Mucosa of gallbladder (tissue), 1 donor: Measurements from ENCODE around the gene ACSF2. TPM values are rescaled to one million over a fixed set of nuclear protein-coding genes. Genes with fewer than 3 reads are reported as not detected.
"Not testable (repeated sequence)": the region's sequence is repeated elsewhere in the genome, so short reads cannot be mapped to it uniquely, and the experiment has no call there.

ENCODE experiments used
- DNase-seq: peaks from one replicate; pipeline ENCODE4 v3.0.0-alpha.2; 2020; ENCODE audit warnings: low spot score
- total RNA-seq: library from RNA; stranded (reverse); gene quantifications from one replicate; pipeline ENCODE4 v1.2.1, GENCODE V29; 2021
- donor health status: DM: no; HTN: no; CAD: no.

Gene ACSF2
- total RNA-seq, 1 donor from 2014 or later = 67.5 TPM

- DNase-seq = no peak
These were observed 13.8 kb upstream of the ACSF2 start for GRCh38 chr17:50412188-50412732.

- DNase-seq = no peak
These were observed 11.2 kb upstream of the ACSF2 start for GRCh38 chr17:50414808-50415207.

GRCh38 chr17:50419577-50419976, 6.4 kb upstream of the ACSF2 start:
- DNase-seq = not testable (repeated sequence)

- DNase-seq = no peak
These were observed 5.5 kb upstream of the ACSF2 start for GRCh38 chr17:50420419-50421112.

- no peak for DNase-seq
These were observed 4.5 kb upstream of the ACSF2 start for GRCh38 chr17:50421308-50422051.

GRCh38 chr17:50422738-50423137, 3.3 kb upstream of the ACSF2 start:
- no peak for DNase-seq

GRCh38 chr17:50423553-50424159, 2.4 kb upstream of the ACSF2 start:
- DNase-seq = peak; percentile 56

GRCh38 chr17:50424246-50424995, 1.6 kb upstream of the ACSF2 start:
- no peak for DNase-seq

GRCh38 chr17:50424996-50425681, 879 bp upstream of the ACSF2 start:
- no peak for DNase-seq

- no peak for DNase-seq
These were observed 409 bp downstream of the ACSF2 start for GRCh38 chr17:50426472-50426782.

- DNase-seq = peak; percentile 30
These were observed 1.1 kb downstream of the ACSF2 start for GRCh38 chr17:50426814-50427787.

- DNase-seq = not testable (repeated sequence)
These were observed 2.1 kb downstream of the ACSF2 start for GRCh38 chr17:50428126-50428525.

GRCh38 chr17:50428831-50429424, 2.9 kb downstream of the ACSF2 start:
- peak; percentile 27 for DNase-seq

GRCh38 chr17:50429793-50430192, 3.8 kb downstream of the ACSF2 start:
- DNase-seq = no peak

- DNase-seq = no peak
These were observed 5.0 kb downstream of the ACSF2 start for GRCh38 chr17:50430821-50431618.

GRCh38 chr17:50432125-50432762, 6.2 kb downstream of the ACSF2 start:
- DNase-seq = no peak

GRCh38 chr17:50437409-50437808, 11.4 kb downstream of the ACSF2 start:
- no peak for DNase-seq

- DNase-seq = no peak
These were observed 13.0 kb downstream of the ACSF2 start for GRCh38 chr17:50439008-50439407.
